WTC11 (cell line): ENCODE results near the gene ISG15. TPM values are rescaled to one million over a fixed set of nuclear protein-coding genes. Genes with fewer than 3 reads are reported as not detected.
"Not testable (repeated sequence)": the region's sequence is repeated elsewhere in the genome, so short reads cannot be mapped to it uniquely, and the experiment has no call there.

Experiments used
- ATAC-seq: fragments of 200-7000 bp; cut with Tn5 transposase; 2 replicates; pipeline ENCODE4 v1.10.0; 2021; ENCODE audit warnings: mild to moderate bottlenecking, moderate library complexity
- CTCF ChIA-PET: fragments of 300-600 bp; sonication (Branson Sonifier 250); formaldehyde crosslinking; loops from one replicate; lab custom pipeline; 2021; ENCODE audit warnings: antibody characterized with exemption; lab: Charles Lee
- POLR2A ChIA-PET: fragments of 350-600 bp; sonication (Branson Sonifier 250); formaldehyde crosslinking; loops from one replicate; lab custom pipeline; 2021; ENCODE audit warnings: antibody characterized with exemption; lab: Charles Lee
- DNase-seq: peaks from one replicate; pipeline ENCODE4 v3.0.0; 2021; ENCODE audit warnings: low spot score
- H3K27ac Mint-ChIP-seq: 2 replicates; pipeline ENCODE4 v1.8.0; 2021; ENCODE audit warnings: mixed read lengths
- H3K27me3 Mint-ChIP-seq: 2 replicates; pipeline ENCODE4 v1.8.0; 2021; ENCODE audit warnings: low read depth, mild to moderate bottlenecking, moderate library complexity, mixed read lengths
- H3K36me3 Mint-ChIP-seq: 2 replicates; pipeline ENCODE4 v1.8.0; 2021; ENCODE audit warnings: mixed read lengths
- H3K4me1 Mint-ChIP-seq: 2 replicates; pipeline ENCODE4 v1.8.0; 2022; ENCODE audit warnings: mixed read lengths
- H3K4me3 Mint-ChIP-seq: 2 replicates; pipeline ENCODE4 v1.8.0; 2021; ENCODE audit warnings: mild to moderate bottlenecking, moderate library complexity, mixed read lengths
- H3K9me3 Mint-ChIP-seq: 2 replicates; pipeline ENCODE4 v1.8.0; 2021; ENCODE audit warnings: mixed read lengths
- CTCF ChIP-seq: fragments of 200-600 bp; IDR thresholded peaks from 2 replicates; pipeline ENCODE4 v1.8.0; 2022; ENCODE audit warnings: antibody characterized with exemption
- FOXK1 ChIP-seq: sonication (generic); formaldehyde crosslinking; IDR thresholded peaks from 2 replicates; pipeline ENCODE4 v1.8.0; 2022; ENCODE audit warnings: mild to moderate bottlenecking, moderate library complexity, missing genetic modification reagents
- GABPB1 ChIP-seq: sonication (generic); formaldehyde crosslinking; IDR thresholded peaks from 2 replicates; pipeline ENCODE4 v1.8.1; 2023; ENCODE audit warnings: mild to moderate bottlenecking, missing genetic modification reagents
- GTF2I ChIP-seq: fragments of 250-450 bp; sonication (Bioruptor Pico); conservative IDR thresholded peaks from 2 replicates; pipeline ENCODE4 v1.4.0; 2021; ENCODE audit warnings: mild to moderate bottlenecking
- HMGA2 ChIP-seq: fragments of 250-450 bp; sonication (Bioruptor Pico); IDR thresholded peaks from 2 replicates; pipeline ENCODE4 v1.4.0; 2021; ENCODE audit warnings: mild to moderate bottlenecking, moderate library complexity
- JUN ChIP-seq: sonication (generic); formaldehyde crosslinking; IDR thresholded peaks from 2 replicates; pipeline ENCODE4 v1.8.0; 2023; ENCODE audit warnings: mild to moderate bottlenecking, missing genetic modification reagents
- TCF7 ChIP-seq: sonication (generic); formaldehyde crosslinking; IDR thresholded peaks from 2 replicates; pipeline ENCODE4 v1.8.0; 2022; ENCODE audit warnings: mild to moderate bottlenecking, low read depth, missing genetic modification reagents, moderate library complexity
- USF1 ChIP-seq: sonication (generic); formaldehyde crosslinking; IDR thresholded peaks from 2 replicates; pipeline ENCODE4 v1.8.0; 2022; ENCODE audit warnings: mild to moderate bottlenecking, missing genetic modification reagents
- USF2 ChIP-seq: sonication (generic); formaldehyde crosslinking; IDR thresholded peaks from 2 replicates; pipeline ENCODE4 v1.8.1; 2023; ENCODE audit warnings: mild to moderate bottlenecking, missing genetic modification reagents, moderate library complexity
- ZNF423 ChIP-seq: fragments of 250-450 bp; sonication (Bioruptor Pico); IDR thresholded peaks from 2 replicates; pipeline ENCODE4 v2.1.2; 2022; ENCODE audit warnings: mild to moderate bottlenecking, moderate library complexity
- total RNA-seq: library from RNA; stranded (reverse); gene quantifications from 3 replicates; pipeline ENCODE4 v1.2.3, GENCODE V29; 2021
- TF ChIP-seq, protein P1 (sequence below): sonication (generic); formaldehyde crosslinking; IDR thresholded peaks from 2 replicates; pipeline ENCODE4 v1.8.1; 2023; ENCODE audit warnings: mild to moderate bottlenecking, missing genetic modification reagents
- TF ChIP-seq, protein P2 (sequence below): sonication (generic); formaldehyde crosslinking; conservative IDR thresholded peaks from 2 replicates; pipeline ENCODE4 v1.8.1; 2023; ENCODE audit warnings: mild to moderate bottlenecking, low read depth, missing genetic modification reagents, moderate library complexity

Gene ISG15
- total RNA-seq, 1 experiment from 2014 or later: 29.5 TPM

DNA sequence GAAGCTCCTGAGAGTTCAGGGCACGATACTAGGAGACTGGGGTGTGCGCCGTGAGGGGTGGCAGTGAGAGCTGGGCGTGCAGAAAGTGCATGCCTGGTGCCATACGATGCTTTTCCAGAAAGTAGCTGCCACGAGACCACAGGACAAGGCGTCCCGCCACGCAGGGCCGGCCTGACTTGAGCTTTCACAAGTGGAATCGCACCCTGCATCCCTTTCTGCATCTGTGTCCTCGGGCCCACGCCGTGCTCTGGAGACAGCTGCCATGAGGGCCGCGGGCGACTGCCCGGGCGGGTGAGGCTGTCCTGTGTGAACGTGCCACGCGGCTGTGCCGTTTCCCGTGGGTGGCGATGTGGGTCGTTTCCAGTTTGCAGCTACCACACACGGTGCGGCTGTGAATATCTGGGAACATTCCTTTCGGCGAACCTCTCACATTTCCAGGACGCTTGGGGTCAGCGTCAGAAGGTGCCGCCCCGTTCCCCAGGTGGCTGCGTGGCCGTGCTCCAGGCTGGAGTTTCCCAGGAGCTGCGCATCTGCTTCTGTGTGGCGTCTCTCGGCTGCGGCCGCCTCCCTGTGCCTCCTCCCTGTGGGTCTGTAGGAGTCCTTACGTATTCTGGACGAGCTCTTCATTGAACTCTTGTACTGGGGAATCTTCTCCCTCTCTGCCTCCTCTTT lies 30.4 kb upstream of the ISG15 start (continued):
- no peak for TF ChIP-seq USF1 (CRISPR knock-in tag)
- TF ChIP-seq TCF7: no peak
- TF ChIP-seq, all 79 proteins: peak for 0

GRCh38 chr1:983798-984475 lies 29.4 kb upstream of the ISG15 start:
- CTCF ChIA-PET: interaction anchor here (0.6 to 6.3 kb wide), 36 partner anchors 8 to 308 kb away, joined by 3 to 77 read pairs (median 4); partner anchors contain the start of genes HES4, ISG15, PLEKHN1 and TTLL10
- ATAC-seq (peak; percentile 92), DNase-seq (peak; percentile 85)
- no peak overlapping the region for H3K27ac Mint-ChIP-seq
- POLR2A ChIA-PET: interaction anchor here (1.2 kb wide), 1 partner anchor 57 kb away, joined by 5 read pairs; no protein-coding TSS in a partner anchor
- H3K9me3 Mint-ChIP-seq: peaks cover 9% of the 10 kb centered on the region
- no peak overlapping the region for H3K4me3 Mint-ChIP-seq
- H3K27me3 Mint-ChIP-seq: peaks cover 59% of the 10 kb centered on the region
- TF ChIP-seq CTCF (peak; percentile 98), FOXK1 (CRISPR knock-in tag) (no peak)
- no peaks in the 10 kb centered on the region for H3K36me3 Mint-ChIP-seq
- H3K4me1 Mint-ChIP-seq: no peaks in the 10 kb centered on the region

- no peak overlapping the region for H3K4me3 Mint-ChIP-seq
- ATAC-seq: no peak
- TF ChIP-seq HMGA2 (peak; percentile 32; the same call in 1 of the 2 replicates), GABPB1 (CRISPR knock-in tag) (no peak)
- TF ChIP-seq, all 79 proteins: peak for 1
- DNase-seq: no peak
- CTCF ChIA-PET: interaction anchor here (0.5 to 6.3 kb wide), 35 partner anchors 9 to 307 kb away, joined by 3 to 77 read pairs (median 4); partner anchors contain the start of genes HES4, ISG15, PLEKHN1 and RNF223
- Mint-ChIP-seq H3K27ac (no peak overlapping the region), H3K4me1 (no peaks in the 10 kb centered on the region), H3K27me3 (peaks cover 64% of the 10 kb centered on the region), H3K36me3 (no peaks in the 10 kb centered on the region), H3K9me3 (peaks cover 12% of the 10 kb centered on the region)
- POLR2A ChIA-PET: interaction anchor here (1.2 kb wide), 1 partner anchor 56 kb away, joined by 5 read pairs; no protein-coding TSS in a partner anchor
Measured at GRCh38 chr1:984476-984814, 28.9 kb upstream of the ISG15 start.

- H3K9me3 Mint-ChIP-seq: peaks cover 12% of the 10 kb centered on the region
- POLR2A ChIA-PET: interaction anchor here (1.2 kb wide), 1 partner anchor 56 kb away, joined by 5 read pairs; no protein-coding TSS in a partner anchor
- CTCF ChIA-PET: interaction anchor here (0.7 to 6.3 kb wide), 19 partner anchors 9 to 307 kb away, joined by 3 to 77 read pairs (median 6); partner anchors contain the start of genes HES4, PLEKHN1 and UBE2J2
- no peak for ATAC-seq
- H3K4me3 Mint-ChIP-seq: no peak overlapping the region
- TF ChIP-seq USF2 (CRISPR knock-in tag) (no peak), ZNF423 (CRISPR knock-in tag) (no peak), GTF2I (CRISPR knock-in tag) (no peak), USF1 (CRISPR knock-in tag) (no peak), JUN (CRISPR knock-in tag) (no peak)
- TF ChIP-seq, protein P1, sequence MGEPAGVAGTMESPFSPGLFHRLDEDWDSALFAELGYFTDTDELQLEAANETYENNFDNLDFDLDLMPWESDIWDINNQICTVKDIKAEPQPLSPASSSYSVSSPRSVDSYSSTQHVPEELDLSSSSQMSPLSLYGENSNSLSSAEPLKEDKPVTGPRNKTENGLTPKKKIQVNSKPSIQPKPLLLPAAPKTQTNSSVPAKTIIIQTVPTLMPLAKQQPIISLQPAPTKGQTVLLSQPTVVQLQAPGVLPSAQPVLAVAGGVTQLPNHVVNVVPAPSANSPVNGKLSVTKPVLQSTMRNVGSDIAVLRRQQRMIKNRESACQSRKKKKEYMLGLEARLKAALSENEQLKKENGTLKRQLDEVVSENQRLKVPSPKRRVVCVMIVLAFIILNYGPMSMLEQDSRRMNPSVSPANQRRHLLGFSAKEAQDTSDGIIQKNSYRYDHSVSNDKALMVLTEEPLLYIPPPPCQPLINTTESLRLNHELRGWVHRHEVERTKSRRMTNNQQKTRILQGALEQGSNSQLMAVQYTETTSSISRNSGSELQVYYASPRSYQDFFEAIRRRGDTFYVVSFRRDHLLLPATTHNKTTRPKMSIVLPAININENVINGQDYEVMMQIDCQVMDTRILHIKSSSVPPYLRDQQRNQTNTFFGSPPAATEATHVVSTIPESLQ (CRISPR knock-in tag): no peak
- TF ChIP-seq, protein P2, sequence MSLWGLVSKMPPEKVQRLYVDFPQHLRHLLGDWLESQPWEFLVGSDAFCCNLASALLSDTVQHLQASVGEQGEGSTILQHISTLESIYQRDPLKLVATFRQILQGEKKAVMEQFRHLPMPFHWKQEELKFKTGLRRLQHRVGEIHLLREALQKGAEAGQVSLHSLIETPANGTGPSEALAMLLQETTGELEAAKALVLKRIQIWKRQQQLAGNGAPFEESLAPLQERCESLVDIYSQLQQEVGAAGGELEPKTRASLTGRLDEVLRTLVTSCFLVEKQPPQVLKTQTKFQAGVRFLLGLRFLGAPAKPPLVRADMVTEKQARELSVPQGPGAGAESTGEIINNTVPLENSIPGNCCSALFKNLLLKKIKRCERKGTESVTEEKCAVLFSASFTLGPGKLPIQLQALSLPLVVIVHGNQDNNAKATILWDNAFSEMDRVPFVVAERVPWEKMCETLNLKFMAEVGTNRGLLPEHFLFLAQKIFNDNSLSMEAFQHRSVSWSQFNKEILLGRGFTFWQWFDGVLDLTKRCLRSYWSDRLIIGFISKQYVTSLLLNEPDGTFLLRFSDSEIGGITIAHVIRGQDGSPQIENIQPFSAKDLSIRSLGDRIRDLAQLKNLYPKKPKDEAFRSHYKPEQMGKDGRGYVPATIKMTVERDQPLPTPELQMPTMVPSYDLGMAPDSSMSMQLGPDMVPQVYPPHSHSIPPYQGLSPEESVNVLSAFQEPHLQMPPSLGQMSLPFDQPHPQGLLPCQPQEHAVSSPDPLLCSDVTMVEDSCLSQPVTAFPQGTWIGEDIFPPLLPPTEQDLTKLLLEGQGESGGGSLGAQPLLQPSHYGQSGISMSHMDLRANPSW (CRISPR knock-in tag): no peak
- no peak overlapping the region for H3K27ac Mint-ChIP-seq
- no peaks in the 10 kb centered on the region for H3K36me3 Mint-ChIP-seq
- H3K4me1 Mint-ChIP-seq: no peaks in the 10 kb centered on the region
- H3K27me3 Mint-ChIP-seq: peaks cover 71% of the 10 kb centered on the region
- no peak for DNase-seq
Measured at GRCh38 chr1:985126-985525, 28.2 kb upstream of the ISG15 start.

- Mint-ChIP-seq H3K27me3 (peaks cover 91% of the 10 kb centered on the region), H3K9me3 (peaks cover 21% of the 10 kb centered on the region)
- POLR2A ChIA-PET, CTCF ChIA-PET, H3K4me1 Mint-ChIP-seq, H3K27ac Mint-ChIP-seq, H3K36me3 Mint-ChIP-seq, H3K4me3 Mint-ChIP-seq, DNase-seq, ATAC-seq: not testable (repeated sequence)
Measured at GRCh38 chr1:988061-988460, 25.2 kb upstream of the ISG15 start.

DNA sequence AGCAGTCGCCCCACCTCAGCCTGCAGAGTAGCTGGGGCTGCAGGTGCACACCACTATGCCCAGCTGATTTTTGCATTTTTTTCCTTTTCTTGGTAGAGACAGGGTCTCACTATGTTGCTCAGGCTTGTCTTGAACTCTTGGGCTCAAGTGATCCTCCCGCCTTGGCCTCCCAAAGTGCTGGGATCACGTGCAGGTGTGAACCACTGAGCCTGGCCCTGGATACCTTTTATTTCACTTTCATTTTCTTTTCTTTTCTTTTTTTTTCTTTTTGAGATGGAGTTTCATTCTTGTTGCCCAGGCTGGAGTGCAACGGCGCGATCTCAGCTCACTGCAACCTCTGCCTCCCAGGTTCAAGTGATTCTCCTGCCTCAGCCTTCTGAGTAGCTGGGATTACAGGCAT lies 22.0 kb upstream of the ISG15 start:
- H3K27ac Mint-ChIP-seq, H3K36me3 Mint-ChIP-seq, CTCF ChIA-PET, POLR2A ChIA-PET, ATAC-seq, DNase-seq, H3K4me3 Mint-ChIP-seq, H3K4me1 Mint-ChIP-seq: not testable (repeated sequence)
- Mint-ChIP-seq H3K27me3 (peaks cover 92% of the 10 kb centered on the region), H3K9me3 (peaks cover 21% of the 10 kb centered on the region)
